Measurements from ENCODE around the gene ACTL6B.
A peak's percentile ranks its signal among the peaks of the same experiment; 100 is the strongest.

Gene ACTL6B

GRCh38 chr7:100692578-100692961 lies 36.3 kb upstream of the ACTL6B start:
- no peak for DNase-seq (ENCODE audit: low spot score)
- TF ChIP-seq, protein P1, sequence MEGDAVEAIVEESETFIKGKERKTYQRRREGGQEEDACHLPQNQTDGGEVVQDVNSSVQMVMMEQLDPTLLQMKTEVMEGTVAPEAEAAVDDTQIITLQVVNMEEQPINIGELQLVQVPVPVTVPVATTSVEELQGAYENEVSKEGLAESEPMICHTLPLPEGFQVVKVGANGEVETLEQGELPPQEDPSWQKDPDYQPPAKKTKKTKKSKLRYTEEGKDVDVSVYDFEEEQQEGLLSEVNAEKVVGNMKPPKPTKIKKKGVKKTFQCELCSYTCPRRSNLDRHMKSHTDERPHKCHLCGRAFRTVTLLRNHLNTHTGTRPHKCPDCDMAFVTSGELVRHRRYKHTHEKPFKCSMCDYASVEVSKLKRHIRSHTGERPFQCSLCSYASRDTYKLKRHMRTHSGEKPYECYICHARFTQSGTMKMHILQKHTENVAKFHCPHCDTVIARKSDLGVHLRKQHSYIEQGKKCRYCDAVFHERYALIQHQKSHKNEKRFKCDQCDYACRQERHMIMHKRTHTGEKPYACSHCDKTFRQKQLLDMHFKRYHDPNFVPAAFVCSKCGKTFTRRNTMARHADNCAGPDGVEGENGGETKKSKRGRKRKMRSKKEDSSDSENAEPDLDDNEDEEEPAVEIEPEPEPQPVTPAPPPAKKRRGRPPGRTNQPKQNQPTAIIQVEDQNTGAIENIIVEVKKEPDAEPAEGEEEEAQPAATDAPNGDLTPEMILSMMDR (IDR thresholded peaks at IDR 0.05; ENCODE audit: extremely low read depth, missing control alignments) = no peak

DNA sequence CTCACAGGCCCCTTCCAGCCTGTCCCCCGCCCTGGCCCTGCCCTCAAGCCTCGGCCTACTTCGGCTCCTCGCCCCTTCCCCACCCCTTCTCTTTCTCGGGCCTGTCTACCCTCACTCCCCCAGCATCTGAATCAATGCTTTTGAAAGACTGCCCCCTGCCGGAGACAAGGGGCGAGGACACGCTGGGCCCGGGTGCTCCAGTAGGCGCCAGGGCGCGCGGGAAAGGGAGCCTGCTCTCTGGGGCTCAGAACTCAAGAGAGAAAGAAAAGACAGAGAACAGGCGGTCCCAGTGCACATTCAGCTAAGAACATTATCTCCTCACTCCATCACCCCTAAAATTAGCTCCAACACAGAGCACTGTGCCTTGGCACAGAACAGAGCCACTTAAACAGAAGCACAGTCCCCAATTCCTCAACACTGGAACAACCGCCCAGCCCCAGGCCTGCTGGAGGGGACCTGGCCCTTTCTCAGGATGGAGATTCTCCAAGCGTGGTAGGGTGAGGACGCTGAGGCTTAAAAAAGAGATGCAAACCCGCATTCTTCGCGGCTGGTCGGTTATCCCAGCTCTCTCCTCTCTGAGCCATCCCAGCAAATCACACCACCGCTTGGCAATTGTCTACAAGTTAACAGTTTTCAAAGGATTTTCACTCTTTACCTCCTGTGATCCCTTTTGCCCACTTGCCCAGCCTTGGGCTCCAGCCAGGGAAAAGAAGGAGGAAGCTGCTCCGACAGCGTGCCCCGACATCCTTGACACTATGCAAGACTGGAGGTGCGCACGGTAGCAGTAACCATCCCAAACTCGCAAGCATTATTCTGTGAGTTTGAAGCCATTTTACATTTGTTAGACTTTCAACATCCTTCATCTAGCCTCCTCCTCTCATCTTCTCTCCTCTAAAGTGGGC lies 35.7 kb upstream of the ACTL6B start:
- TF ChIP-seq, protein P1 (IDR thresholded peaks at IDR 0.05; ENCODE audit: extremely low read depth, missing control alignments) = peak; percentile 96
- DNase-seq (ENCODE audit: low spot score) = peak; percentile 91

GRCh38 chr7:100689230-100690135 lies 33.2 kb upstream of the ACTL6B start:
- TF ChIP-seq, protein P1 (IDR thresholded peaks at IDR 0.05; ENCODE audit: extremely low read depth, missing control alignments) = no peak
- DNase-seq (ENCODE audit: low spot score) = peak; percentile 32

- TF ChIP-seq, protein P1 (IDR thresholded peaks at IDR 0.05; ENCODE audit: extremely low read depth, missing control alignments) = no peak
- DNase-seq (ENCODE audit: low spot score) = no peak
Observed at GRCh38 chr7:100688326-100688860, 32.1 kb upstream of the ACTL6B start.

DNA sequence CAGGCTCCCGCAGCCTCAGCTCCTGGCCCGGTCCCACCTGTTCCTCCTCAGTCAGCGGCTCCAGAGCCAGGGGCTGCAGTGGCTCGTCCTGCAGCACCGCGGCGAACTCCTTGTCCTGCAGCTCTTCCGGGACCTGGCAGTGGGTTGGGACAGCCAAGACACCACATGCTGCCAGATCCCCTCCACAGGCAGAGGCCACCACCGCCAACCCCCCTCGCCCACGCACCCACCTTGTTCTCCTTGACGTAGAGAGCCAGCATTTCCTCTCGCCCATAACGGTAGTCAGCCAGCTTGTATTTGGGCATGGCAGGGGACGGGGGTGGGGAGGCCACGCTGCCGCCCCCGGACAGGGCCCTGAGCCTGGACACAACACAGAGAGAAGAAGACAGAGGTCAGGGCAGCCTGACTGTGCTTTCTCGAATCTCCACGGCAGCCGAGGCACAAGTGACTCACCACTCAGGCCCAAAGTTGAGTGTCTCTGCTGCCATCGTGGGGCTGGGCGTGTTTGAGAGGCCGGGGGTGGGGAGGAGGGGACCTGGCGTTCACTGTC lies 31.6 kb upstream of the ACTL6B start:
- no peak for DNase-seq (ENCODE audit: low spot score)
- TF ChIP-seq, protein P1 (IDR thresholded peaks at IDR 0.05; ENCODE audit: extremely low read depth, missing control alignments) = no peak

DNA sequence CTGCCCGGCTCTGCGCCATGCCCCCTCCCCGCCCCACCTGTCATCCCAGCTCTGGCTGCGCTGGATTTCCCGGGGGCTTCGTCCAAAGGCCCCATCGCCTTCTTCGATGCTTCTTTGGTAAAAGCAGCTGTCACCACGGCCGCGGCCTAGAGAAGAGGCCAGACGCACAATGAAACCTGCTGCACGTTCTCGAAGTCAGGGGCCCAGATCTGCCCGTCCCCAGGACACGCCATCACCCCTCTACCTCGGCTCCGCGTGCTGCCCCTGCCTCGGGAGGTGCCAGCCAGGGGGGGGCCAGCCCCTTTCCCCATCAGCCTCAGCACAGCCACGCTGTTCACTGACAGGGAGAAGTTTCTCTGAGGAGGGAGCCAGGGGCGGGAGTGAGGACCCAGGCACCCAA lies 31.0 kb upstream of the ACTL6B start:
- TF ChIP-seq, protein P1 (IDR thresholded peaks at IDR 0.05; ENCODE audit: extremely low read depth, missing control alignments) = no peak
- DNase-seq (ENCODE audit: low spot score) = no peak
